GM12873 (cell line): Measurements from ENCODE around the gene TUBD1.

Source experiments
- TF ChIP-seq, protein P1 (sequence below): IDR thresholded peaks from 2 replicates; pipeline ENCODE4 v1.5.1; 2012; ENCODE audit warnings: low read depth, mild to moderate bottlenecking, moderate library complexity, low read length, control low read depth; ENCODE audit not compliant: insufficient read depth; ENCODE audit errors: missing control alignments

TUBD1 gene

DNA sequence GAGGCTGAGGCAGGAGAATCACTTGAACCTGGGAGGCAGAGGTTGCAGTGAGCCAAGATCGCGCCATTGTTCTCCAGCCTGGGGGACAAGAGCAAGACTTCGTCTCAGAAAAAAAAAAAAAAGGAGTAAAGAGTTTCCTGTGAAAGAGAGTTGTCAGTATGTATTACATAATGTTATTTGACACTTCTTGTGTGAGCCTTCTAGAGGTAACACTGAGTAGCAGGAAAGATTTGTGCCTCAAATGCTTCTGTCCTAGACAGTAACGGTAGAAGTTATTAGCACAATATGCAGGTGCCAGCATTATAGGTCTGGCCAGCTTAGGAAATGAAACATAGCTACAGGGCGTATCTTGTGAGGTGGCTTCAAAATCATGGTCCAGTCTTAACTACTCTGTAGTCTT is 6.4 kb upstream of the TUBD1 start:
- TF ChIP-seq, protein P1, sequence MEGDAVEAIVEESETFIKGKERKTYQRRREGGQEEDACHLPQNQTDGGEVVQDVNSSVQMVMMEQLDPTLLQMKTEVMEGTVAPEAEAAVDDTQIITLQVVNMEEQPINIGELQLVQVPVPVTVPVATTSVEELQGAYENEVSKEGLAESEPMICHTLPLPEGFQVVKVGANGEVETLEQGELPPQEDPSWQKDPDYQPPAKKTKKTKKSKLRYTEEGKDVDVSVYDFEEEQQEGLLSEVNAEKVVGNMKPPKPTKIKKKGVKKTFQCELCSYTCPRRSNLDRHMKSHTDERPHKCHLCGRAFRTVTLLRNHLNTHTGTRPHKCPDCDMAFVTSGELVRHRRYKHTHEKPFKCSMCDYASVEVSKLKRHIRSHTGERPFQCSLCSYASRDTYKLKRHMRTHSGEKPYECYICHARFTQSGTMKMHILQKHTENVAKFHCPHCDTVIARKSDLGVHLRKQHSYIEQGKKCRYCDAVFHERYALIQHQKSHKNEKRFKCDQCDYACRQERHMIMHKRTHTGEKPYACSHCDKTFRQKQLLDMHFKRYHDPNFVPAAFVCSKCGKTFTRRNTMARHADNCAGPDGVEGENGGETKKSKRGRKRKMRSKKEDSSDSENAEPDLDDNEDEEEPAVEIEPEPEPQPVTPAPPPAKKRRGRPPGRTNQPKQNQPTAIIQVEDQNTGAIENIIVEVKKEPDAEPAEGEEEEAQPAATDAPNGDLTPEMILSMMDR, result peak; percentile 54

DNA sequence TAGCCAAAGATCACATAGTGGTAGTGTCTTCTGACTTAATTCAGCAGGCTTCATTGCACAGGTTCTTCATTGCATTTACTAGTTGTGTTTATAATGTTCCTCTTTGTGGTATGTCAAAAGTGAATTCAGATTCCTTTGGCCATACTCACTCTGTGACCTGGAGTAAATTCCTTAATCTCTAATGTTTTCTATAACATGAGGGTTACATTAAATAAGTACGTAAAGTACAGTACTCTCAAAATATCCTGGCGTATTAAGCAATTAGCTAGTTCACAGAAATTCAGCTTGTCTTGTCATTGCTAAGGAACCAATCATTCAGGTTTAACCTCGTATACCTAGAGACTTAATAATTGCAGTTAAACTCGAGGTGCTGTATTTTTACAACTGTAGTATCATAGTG is 4.3 kb upstream of the TUBD1 start:
- TF ChIP-seq, protein P1, result no peak

DNA sequence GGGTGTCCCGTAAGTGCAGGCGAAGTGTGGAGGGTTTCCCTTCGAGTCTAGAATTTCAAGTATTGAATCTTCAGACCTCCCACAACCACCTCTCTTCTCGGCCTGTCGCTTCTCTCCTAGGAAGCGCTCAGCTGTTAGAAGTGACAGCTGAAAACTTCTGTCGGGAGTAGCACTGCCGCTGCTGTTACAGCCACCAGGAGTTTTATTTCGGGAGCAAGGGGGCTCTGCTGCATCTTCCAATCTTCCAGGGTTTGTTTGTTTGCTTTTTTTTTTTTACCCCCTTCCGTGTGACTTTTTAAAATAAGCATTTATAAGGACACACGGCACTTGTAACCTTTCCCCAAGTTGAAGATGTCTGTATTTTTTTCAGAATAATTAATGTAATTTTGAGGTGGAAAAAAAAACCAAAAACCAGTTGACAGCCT is 945 bp upstream of the TUBD1 start:
- TF ChIP-seq, protein P1, result no peak

DNA sequence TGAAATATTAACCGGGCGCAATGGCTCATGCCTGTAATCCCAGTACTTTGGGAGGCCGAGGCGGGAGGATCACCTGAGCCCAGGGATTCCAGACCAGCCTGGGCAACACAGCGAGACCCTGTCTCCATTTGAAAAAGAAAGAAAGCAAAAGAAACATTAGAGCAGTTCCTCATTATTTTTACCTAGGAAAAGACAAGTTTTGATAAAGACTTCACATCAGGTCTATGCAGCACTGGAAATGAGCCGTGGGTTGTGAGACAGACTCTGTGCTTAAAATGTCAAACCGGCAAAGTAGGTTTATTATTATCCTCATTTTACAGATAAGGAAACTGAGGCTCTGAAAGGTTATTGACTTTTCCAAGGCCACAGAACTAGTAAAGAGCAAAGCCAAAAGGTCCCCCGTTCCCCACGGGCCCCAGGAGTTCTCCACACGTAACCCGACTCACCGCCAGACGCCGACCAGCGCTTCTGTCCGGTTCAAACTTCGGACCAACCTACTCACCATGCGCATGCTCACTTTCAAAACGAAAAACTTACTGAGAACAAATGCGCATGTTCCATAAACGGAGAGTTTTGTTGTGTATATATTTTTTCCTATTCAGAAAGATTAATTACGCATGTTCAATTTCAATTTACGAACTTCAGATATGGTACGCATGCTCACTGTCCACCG is 356 bp downstream of the TUBD1 start:
- TF ChIP-seq, protein P1, result no peak

DNA sequence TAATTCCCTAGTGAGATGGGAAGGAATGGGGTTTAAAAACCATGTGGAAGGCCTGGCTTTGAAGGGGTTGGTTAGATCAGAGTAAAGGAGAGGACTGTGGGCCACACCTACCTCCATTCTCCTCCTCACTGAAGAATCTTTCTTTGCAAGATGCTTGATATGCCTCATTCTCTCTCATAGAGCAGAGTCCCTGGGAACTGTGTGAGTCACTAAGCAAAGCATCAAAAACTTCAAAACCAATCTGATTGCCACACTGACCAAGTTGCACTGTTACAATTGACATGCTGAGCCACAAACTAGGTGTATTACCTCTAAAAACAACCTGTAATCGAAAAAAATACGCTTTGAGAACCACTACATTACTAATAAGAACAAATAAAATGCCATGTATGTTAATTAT is 2.0 kb downstream of the TUBD1 start:
- TF ChIP-seq, protein P1, result no peak

DNA sequence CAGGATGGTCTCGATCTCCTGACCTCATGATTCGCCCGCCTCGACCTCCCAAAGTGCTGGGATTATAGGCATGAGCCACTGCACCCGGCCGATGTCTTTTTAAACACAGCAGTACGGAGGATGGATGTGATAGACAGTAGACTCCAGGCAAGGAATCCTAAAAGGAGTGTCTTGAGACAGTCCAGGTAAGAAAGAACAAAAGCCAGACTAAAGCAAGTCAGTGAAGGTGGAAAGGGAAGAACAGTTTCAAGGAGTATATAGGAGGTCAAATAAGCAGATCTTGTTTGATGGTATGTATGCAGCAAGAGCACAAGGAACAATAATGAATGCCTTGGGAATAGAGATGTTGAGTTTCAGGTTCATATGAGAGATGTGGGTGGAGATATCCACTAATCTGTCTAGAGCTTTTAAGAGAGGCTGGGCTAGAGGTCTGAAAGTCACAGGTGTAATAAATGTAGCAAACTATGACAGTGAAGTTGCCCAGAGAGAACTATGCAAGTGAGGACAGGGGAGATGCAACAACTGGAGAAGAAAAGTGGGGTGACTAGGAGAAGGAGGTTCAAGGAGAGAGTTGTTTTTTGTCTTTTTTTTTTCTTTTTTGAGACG is 4.5 kb downstream of the TUBD1 start:
- TF ChIP-seq, protein P1, result no peak

DNA sequence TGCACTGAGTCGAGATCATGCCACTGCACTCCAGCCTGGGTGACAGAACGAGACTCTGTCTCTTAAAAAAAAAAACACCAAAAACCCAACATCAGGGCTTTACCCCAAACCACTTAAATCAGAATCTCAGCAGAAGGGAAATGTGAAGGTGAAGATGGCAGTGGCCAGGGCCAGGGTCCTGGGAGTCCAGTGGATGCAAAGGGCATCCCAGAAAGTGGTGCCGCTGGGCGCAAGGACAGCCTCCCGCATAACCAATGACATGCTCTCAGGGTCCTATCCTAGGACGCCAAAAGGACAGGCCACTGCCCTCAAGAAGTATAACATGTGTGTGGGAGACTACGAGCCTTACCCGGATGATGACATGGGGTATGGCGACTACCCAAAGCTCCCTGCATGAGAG is 7.9 kb downstream of the TUBD1 start:
- TF ChIP-seq, protein P1, result no peak
